Measurements from ENCODE around the gene CCNT1. TPM values are rescaled to one million over a fixed set of nuclear protein-coding genes. Genes with fewer than 3 reads are reported as not detected.
"Not testable (repeated sequence)": the region's sequence is repeated elsewhere in the genome, so short reads cannot be mapped to it uniquely, and the experiment has no call there.

Gene CCNT1
- total and polyA plus RNA-seq, 7 donors: 5.2 to 31.8 (median 25.9) TPM

DNA sequence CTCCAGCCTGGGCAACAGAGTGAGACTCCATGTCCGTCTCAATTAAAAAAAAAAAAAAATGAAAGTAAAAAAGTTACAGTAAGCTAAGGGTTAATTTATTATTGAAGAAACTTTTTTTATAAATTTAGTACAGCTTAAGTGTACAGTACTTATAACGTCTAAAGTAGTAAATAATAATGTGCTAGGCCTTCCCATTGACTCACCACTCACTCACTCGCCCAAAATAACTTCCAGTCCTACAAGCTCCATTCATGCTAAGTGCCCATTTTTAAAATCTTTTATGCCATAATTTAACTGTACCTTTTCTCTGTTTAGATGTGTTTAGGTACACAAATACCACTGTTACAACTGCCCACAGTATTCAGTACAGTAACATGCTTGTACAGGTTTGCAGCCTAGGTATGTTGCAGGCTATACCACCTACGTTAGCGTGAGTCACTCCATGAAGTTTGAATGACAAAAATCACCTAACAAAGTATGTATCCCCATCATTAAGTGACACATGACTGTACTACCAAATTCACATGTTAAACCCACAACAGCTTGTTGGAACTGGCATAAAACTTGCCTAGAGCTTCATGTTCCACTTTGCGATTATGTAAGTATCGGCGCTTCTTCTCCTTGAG is 45.2 kb downstream of the CCNT1 start:
- ATAC-seq: peak; percentile 72 to 91 (median 88)
- H3K27ac ChIP-seq: peak overlapping the region; percentile 80
- no peaks in the 10 kb centered on the region for H3K9me3 ChIP-seq
- 71 to 81% (median 73%) methylated on average over 8 of the region's 8 CpGs for WGBS, 3 donors
- H3K27me3 ChIP-seq (ENCODE audit: insufficient read depth in 3 of 3, low read length in 2 of 3): no peaks in the 10 kb centered on the region
- H3K36me3 ChIP-seq (ENCODE audit: insufficient read depth in 1 of 2, low read depth in 1 of 2): peaks cover 6 to 94% of the 10 kb centered on the region in 2 donors
- H3K4me1 ChIP-seq: peaks cover 65% of the 10 kb centered on the region
- TF ChIP-seq, protein P1, sequence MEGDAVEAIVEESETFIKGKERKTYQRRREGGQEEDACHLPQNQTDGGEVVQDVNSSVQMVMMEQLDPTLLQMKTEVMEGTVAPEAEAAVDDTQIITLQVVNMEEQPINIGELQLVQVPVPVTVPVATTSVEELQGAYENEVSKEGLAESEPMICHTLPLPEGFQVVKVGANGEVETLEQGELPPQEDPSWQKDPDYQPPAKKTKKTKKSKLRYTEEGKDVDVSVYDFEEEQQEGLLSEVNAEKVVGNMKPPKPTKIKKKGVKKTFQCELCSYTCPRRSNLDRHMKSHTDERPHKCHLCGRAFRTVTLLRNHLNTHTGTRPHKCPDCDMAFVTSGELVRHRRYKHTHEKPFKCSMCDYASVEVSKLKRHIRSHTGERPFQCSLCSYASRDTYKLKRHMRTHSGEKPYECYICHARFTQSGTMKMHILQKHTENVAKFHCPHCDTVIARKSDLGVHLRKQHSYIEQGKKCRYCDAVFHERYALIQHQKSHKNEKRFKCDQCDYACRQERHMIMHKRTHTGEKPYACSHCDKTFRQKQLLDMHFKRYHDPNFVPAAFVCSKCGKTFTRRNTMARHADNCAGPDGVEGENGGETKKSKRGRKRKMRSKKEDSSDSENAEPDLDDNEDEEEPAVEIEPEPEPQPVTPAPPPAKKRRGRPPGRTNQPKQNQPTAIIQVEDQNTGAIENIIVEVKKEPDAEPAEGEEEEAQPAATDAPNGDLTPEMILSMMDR (IDR thresholded peaks at IDR 0.05): no peak
- peak overlapping the region; percentile 15 for H3K4me3 ChIP-seq
- intact Hi-C loops (cut with DNase I): no loop called here
- DNase-seq: no peak

DNA sequence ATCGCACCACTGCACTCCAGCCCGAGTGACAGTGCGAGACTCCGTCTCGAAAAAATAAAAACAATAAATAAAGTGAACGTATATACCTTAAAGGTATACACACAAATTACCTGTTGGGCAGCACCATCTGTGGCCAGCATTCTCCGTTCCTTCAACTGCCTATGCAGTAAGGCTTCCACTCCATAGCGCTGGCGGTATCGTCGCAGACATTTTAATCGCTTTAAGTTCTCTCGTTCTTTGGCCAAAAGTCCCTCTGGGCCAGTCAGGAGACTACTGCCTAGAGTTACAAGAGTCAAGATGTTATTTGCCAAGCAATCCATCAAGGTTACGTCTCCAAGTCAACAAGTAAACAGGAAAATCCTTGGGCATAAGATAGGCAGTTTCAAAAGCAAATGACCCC is 47.5 kb downstream of the CCNT1 start:
- TF ChIP-seq, protein P1 (IDR thresholded peaks at IDR 0.05): no peak
- peaks cover 10 to 99% of the 10 kb centered on the region in 2 donors for H3K36me3 ChIP-seq (ENCODE audit: insufficient read depth in 1 of 2, low read depth in 1 of 2)
- 71 to 89% (median 72%) methylated on average over 14 of the region's 14 CpGs for WGBS, 3 donors
- no peaks in the 10 kb centered on the region for H3K9me3 ChIP-seq
- ATAC-seq (no peak), DNase-seq (no peak)
- H3K4me1 ChIP-seq: peaks cover 59% of the 10 kb centered on the region
- H3K27me3 ChIP-seq (ENCODE audit: insufficient read depth in 3 of 3, low read length in 2 of 3): no peaks in the 10 kb centered on the region
- intact Hi-C loops (cut with DNase I): no loop called here
- H3K4me3 ChIP-seq: no peak overlapping the region
- peak overlapping the region; percentile 80 for H3K27ac ChIP-seq

DNA sequence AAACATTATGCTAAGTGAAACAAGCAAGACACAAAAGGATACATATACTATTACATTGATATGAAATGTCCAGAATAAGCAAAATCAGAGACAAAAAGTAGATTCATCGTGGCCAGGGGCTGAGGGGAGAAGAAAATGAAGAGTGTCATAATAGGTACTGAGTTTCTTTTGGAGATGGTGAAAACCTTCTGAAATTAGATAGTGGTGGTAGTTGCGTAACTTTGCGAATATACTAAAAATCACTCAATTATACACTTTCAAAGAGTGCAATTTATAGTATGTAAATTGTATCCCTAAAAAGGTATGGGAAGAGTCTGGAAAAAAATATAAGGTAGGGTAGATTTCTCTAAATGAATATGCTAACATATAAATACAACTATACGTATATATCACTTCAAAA is 56.6 kb downstream of the CCNT1 start:
- no peak overlapping the region for H3K27ac ChIP-seq
- intact Hi-C loops (cut with DNase I): no loop called here
- no peaks in the 10 kb centered on the region for H3K27me3 ChIP-seq (ENCODE audit: insufficient read depth in 3 of 3, low read length in 2 of 3)
- ATAC-seq (no peak), DNase-seq (no peak)
- TF ChIP-seq, protein P1 (IDR thresholded peaks at IDR 0.05): no peak
- H3K4me1 ChIP-seq: no peaks in the 10 kb centered on the region
- H3K9me3 ChIP-seq: no peaks in the 10 kb centered on the region
- H3K4me3 ChIP-seq: no peak overlapping the region
- WGBS, 3 donors: 95 to 96% (median 96%) methylated on average over 4 of the region's 4 CpGs
- peaks cover 5 to 100% of the 10 kb centered on the region in 2 donors for H3K36me3 ChIP-seq (ENCODE audit: insufficient read depth in 1 of 2, low read depth in 1 of 2)

DNA sequence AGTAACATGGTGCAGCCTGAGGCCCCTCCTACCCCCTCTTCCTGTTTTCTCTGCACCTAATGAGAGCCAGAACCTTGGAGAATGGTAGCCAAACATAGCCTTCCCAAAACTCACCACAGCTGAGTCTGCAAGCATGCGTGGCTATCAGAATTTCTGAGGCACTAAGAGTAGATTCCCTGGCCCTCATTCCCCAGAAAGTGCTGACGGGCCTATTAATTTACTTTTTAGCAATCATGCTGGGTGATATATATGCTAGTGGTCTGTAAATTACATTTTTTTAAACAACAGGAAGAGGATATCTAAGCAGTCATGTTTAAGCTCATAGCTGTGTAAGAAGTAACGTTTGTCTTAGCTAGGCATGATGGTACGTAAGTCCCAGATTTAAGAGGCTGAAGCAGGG is 64.8 kb downstream of the CCNT1 start:
- Histone ChIP-seq H3K27me3 (ENCODE audit: insufficient read depth in 3 of 3, low read length in 2 of 3) (no peaks in the 10 kb centered on the region), H3K36me3 (ENCODE audit: insufficient read depth in 1 of 2, low read depth in 1 of 2) (peaks cover 23 to 90% of the 10 kb centered on the region in 2 donors), H3K4me3 (no peak overlapping the region), H3K4me1 (no peaks in the 10 kb centered on the region), H3K9me3 (no peaks in the 10 kb centered on the region), H3K27ac (no peak overlapping the region)
- no peak for ATAC-seq
- TF ChIP-seq, protein P1 (IDR thresholded peaks at IDR 0.05): no peak
- intact Hi-C loops (cut with DNase I): no loop called here
- 61 to 73% (median 68%) methylated on average over 4 of the region's 4 CpGs for WGBS, 3 donors
- no peak for DNase-seq

DNA sequence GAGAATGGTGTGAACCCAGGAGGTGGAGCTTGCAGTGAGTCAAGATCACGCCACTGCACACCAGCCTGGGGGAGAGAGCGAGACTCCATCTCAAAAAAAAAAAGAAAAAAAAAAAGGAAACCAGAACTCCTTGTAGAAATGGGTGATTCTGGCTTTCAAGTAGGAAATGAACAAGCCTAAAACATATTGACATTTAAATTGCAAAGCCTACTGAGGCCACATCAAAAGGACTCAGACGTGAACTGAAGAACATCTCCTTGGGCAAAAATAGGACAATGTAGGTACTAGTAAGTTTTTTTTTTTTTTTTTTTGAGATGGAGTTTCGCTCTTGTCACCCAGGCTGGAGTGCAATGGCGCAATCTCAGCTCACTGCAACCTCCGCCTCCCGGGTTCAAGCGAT is 71.2 kb downstream of the CCNT1 start:
- H3K27me3 ChIP-seq (ENCODE audit: insufficient read depth in 3 of 3, low read length in 2 of 3); DNase-seq; ATAC-seq; intact Hi-C loops (cut with DNase I); H3K4me3 ChIP-seq; H3K4me1 ChIP-seq; H3K27ac ChIP-seq; H3K9me3 ChIP-seq: not testable (repeated sequence)
- peaks cover 2 to 46% of the 10 kb centered on the region in 2 donors for H3K36me3 ChIP-seq (ENCODE audit: insufficient read depth in 1 of 2, low read depth in 1 of 2)
- WGBS, 3 donors: 97 to 99% (median 99%) methylated on average over 8 of the region's 8 CpGs

Measured in psoas muscle (tissue), 8 donors.